KOPT-K1 (cell line): Measurements from ENCODE around the gene RBM48.
"Not testable (repeated sequence)": the region's sequence is repeated elsewhere in the genome, so short reads cannot be mapped to it uniquely, and the experiment has no call there.

ENCODE experiments used
- H3K27ac ChIP-seq: fragments of 200-600 bp; sonication (generic); 2 replicates; pipeline ENCODE4 v1.5.1; 2016; ENCODE audit warnings: antibody characterized with exemption, mild to moderate bottlenecking, low read depth, low read length; ENCODE audit not compliant: poor library complexity, severe bottlenecking
- H3K36me3 ChIP-seq: fragments of 200-600 bp; sonication (generic); 2 replicates; pipeline ENCODE4 v1.5.1; 2017; ENCODE audit warnings: antibody characterized with exemption, mild to moderate bottlenecking, low read length, moderate library complexity; ENCODE audit not compliant: insufficient read depth
- H3K9me3 ChIP-seq: fragments of 200-600 bp; sonication (generic); 2 replicates; pipeline ENCODE4 v1.5.1; 2017; ENCODE audit warnings: antibody characterized with exemption, low read length, mild to moderate bottlenecking; ENCODE audit not compliant: insufficient read depth, poor library complexity, severe bottlenecking

The RBM48 gene

DNA sequence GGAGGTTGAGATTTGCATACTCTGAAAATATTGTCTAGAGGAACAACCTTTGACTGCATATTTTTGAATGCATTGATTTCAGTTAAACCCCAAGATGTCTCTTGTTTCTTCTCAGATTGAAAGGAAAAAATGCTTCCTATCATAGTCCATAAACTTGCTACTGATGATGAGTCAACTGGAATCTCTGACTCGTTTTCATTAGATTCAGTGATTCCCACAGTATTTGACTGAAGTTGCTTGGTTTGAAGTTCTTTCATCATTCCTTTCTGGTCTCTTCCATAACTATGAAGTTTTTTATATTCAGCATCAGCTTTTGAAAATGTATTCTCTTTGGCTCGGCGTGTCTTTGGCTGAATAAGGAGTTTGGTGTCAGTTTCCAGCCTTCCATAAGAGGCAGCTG is 11.0 kb upstream of the RBM48 start:
- Histone ChIP-seq H3K9me3 (no peaks in the 10 kb centered on the region), H3K27ac (no peak overlapping the region), H3K36me3 (peaks cover 45% of the 10 kb centered on the region)

DNA sequence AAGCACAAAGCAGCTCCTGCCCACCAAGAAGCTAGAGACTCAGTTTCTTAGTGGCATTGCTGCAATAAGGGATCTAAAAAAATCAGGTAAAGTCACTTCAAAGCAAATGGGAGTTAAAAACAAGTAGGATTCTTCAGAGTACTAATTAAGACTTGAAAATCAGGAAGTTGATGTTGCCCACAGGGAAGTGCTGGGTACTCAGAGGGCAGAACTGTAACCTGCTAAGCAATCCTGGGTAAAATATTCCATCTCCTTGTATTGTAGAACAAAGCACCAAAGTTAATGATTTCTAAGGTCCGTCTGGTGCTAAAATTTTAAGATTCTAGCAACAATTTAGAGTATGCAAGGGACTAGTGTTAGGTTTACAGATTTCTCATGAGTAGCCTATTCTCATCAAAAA is 8.6 kb upstream of the RBM48 start:
- Histone ChIP-seq H3K36me3 (peaks cover 30% of the 10 kb centered on the region), H3K27ac (no peak overlapping the region), H3K9me3 (no peaks in the 10 kb centered on the region)

DNA sequence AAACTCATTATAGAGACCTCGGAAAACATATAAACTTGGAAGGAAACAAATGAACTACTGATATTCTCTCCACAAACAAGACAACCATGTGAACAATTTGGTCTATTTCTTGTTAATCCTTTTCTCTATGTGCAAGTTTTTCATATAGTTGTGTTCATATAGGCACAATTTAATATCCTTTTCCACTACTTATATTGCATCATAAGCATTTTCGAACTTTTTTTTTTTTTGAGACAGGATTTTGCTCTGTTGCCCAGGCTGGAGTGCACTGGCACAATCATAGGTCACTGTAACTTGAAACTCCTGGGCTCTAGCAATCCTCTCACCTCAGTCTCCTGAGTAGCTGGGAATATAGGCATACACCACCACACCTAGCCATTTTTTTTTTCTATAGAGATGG is 5.5 kb upstream of the RBM48 start:
- Histone ChIP-seq H3K36me3 (peaks cover 7% of the 10 kb centered on the region), H3K9me3 (no peaks in the 10 kb centered on the region), H3K27ac (no peak overlapping the region)

DNA sequence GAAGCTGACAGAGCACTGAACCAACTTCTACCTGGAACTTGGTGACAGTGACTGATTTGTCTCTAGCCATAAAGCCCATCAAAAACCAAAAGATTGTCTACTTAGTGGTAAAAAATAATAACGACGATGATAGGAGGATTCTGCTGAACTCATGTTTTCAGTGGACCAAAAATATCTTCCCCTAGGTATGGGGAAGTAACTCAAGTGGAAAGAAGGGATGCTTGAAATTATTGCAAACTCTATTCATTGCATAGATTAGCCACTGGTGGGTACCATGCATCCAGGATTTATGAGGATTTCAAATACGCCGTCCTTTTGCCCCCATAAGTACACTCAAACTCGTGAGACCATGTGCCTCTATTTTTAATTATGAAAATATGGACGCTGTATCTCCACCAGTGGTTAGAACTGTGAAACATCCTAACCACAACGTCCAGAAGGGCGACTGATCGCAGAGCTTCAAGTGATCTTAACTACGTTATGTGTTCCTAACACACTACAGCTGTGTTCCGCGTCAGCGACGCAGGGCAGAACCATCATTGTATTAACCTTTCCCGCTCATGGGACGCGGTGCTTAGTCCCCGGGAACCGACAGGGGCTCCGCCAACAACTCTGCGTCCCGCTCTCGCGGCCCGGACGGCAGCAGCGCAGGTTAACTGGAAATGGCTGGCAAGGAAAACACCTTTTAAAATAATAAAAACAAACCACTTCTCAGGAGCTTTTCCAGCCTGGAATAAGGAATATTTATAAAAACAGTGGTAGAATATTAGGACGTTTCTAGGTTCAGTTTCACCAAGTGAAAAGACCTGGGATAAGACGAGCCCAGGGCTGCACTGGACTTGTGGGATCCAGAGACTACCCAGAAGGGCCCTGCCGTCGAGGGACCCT is 1.1 kb upstream of the RBM48 start:
- Histone ChIP-seq H3K36me3 (peaks cover 23% of the 10 kb centered on the region), H3K27ac (peak overlapping the region; percentile 67), H3K9me3 (no peaks in the 10 kb centered on the region)

DNA sequence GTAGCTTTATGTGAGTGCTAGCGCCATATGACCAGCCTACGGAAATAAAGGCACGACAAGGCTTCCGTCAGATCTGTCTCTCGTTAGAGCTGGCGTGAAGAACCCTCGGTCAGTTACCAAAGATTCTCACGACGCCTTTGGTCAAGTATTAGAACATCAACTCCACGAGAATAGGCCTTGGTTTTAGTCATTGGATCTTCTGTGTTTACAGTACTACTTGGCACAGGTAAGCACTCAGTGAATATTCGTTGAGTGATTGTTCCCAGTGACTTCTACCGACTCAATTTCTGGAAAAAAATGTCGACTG is 316 bp downstream of the RBM48 start:
- Histone ChIP-seq H3K36me3 (peaks cover 36% of the 10 kb centered on the region), H3K27ac (peak overlapping the region; percentile 68), H3K9me3 (no peaks in the 10 kb centered on the region)

DNA sequence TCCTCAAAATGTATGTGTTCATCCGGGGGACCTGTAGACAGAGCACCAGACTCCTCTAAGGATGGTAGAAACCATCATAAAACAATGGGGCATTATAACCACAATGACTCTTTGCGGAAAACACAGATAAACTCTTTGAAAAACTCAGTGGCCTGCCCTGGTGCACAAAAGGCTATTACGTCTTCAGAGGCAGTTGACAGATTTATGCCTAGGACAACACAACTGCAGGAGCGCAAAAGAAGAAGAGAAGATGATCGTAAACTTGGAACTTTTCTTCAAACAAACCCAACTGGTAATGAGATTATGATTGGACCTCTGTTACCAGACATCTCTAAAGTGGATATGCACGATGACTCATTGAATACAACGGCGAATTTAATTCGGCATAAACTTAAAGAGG is 6.0 kb downstream of the RBM48 start:
- Histone ChIP-seq H3K36me3 (peaks cover 93% of the 10 kb centered on the region), H3K27ac (no peak overlapping the region), H3K9me3 (no peaks in the 10 kb centered on the region)

DNA sequence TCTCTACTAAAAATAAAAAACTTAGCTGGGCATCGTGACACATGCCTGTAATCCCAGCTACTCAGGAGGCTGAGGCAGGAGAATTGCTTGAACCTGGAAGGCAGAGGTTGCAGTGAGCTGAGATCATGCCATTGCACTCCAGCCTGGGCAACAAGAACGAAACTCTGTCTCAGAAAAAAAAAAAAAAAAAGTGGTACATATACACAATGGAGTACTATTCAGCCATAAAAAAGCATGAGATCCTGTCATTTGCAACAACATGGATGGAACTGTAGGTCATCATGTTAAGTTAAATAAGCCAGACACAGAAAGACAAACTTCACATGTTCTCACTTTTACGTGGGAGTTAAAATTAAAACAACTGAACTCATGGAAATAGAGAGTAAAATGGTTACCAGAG is 14.9 kb downstream of the RBM48 start:
- not testable (repeated sequence) for H3K9me3 ChIP-seq, H3K27ac ChIP-seq
- peaks cover 11% of the 10 kb centered on the region for H3K36me3 ChIP-seq

DNA sequence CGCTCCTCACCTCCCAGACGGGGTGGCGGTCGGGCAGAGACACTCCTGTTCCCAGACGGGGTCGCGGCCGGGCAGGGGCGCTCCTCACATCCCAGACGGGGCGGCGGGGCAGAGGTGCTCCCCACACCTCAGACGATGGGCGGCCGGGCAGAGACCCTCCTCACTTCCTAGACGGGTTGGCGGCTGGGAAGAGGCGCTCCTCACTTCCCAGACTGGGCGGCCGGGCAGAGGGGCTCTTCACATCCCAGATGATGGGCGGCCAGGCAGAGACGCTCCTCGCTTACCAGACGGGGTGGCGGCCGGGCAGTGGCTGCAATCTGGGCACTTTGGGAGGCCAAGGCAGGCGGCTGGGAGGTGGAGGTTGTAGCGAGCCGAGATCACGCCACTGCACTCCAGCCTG is 16.5 kb downstream of the RBM48 start:
- H3K36me3 ChIP-seq, H3K9me3 ChIP-seq, H3K27ac ChIP-seq: not testable (repeated sequence)

DNA sequence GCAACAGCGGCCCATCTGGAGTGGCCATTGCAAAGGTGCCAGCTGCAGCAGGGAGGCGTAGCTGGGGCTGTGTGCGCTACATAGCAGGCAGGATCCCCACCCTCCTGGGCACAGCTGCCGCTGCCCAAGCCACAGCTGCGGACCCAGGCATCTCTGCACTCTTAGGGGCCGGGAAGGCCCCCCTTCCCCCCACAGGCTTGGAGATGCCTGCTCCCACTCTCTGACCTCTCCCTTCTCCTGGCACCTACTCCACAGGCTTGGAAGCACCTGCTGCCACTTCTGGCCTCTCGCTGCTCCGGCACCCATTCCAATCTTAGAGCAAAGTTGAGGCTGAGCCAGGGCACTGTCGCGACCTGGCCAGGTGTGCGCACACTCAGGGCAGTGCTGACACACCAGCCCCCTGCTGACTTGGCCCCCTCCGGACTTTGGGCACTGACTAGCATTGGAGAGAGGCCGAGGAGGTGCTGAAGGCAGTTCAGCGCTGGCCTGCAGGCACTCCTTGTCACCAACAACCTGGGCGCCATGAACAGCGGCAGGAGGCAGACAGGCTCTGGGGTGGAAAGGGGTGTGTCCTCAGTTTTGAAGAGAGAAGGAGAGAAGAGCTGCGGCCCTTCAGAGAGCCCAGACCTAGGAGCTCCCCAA is 18.4 kb downstream of the RBM48 start:
- H3K27ac ChIP-seq: no peak overlapping the region

DNA sequence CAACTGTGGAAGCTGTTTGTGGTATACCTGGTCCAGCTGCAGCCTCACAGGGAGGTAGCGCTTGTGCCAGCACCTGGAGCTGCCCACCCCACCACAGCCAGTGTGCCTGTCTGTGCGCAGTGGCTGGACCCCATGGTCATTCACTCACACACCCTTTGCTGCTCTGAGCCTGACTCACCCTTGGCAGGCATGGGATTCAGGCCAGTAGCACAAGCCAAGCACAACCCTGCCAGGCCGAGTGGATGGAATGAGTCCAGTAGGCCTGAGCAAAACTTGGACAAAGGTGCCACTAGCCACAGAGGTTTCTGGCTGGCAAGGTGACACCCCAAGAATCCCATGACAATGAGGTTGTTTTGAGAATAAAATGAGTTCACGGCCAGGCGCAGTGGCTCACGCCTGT is 19.0 kb downstream of the RBM48 start:
- no peaks in the 10 kb centered on the region for H3K36me3 ChIP-seq
- H3K27ac ChIP-seq: no peak overlapping the region

More for the DNA sequence above, 18.4 kb downstream of the RBM48 start:
- Histone ChIP-seq H3K36me3 (no peaks in the 10 kb centered on the region), H3K9me3 (no peaks in the 10 kb centered on the region)

DNA sequence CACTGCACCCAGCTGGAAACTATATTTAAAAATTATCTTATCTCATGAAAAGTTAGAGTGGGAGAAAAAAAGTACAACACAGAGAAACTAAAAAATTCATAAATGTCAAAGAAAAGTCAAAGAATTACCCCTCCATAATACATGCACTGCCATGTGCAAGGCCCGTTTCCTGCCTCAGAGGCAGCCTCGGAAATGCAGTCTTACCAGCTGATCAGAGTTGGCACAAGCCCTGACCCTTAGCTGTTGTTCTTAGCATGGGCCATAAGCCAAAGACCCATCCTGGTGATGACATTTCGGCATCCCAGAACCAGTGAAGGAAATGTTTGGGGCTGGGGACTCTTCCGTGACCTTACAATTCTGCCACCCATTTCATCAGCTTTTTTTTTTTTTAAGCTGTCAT is 21.6 kb downstream of the RBM48 start:
- no peak overlapping the region for H3K27ac ChIP-seq

More for the DNA sequence above, 19.0 kb downstream of the RBM48 start:
- H3K9me3 ChIP-seq: no peaks in the 10 kb centered on the region

DNA sequence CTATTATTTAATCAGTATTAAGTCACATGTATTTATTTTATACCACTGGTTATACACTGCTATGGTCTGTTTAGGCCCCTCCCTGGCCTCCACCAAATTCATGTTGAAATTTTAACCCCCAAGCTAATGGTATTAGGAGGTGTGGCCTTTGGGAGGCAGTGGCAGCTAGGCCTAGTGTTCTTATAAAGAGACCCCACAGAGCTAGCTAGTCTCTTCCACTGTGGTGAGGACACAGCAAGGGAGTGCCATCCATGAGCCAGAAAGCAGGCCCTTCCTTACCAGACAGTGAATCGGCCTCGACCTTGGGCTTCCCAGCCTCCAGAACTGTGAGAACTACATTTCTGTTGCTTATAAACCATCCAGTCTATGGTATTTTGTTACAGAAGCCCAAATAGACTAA is 28.7 kb downstream of the RBM48 start:
- no peak overlapping the region for H3K27ac ChIP-seq
- no peaks in the 10 kb centered on the region for H3K9me3 ChIP-seq
- H3K36me3 ChIP-seq: peaks cover 41% of the 10 kb centered on the region

More for the DNA sequence above, 21.6 kb downstream of the RBM48 start:
- H3K9me3 ChIP-seq: no peaks in the 10 kb centered on the region
- H3K36me3 ChIP-seq: no peaks in the 10 kb centered on the region

DNA sequence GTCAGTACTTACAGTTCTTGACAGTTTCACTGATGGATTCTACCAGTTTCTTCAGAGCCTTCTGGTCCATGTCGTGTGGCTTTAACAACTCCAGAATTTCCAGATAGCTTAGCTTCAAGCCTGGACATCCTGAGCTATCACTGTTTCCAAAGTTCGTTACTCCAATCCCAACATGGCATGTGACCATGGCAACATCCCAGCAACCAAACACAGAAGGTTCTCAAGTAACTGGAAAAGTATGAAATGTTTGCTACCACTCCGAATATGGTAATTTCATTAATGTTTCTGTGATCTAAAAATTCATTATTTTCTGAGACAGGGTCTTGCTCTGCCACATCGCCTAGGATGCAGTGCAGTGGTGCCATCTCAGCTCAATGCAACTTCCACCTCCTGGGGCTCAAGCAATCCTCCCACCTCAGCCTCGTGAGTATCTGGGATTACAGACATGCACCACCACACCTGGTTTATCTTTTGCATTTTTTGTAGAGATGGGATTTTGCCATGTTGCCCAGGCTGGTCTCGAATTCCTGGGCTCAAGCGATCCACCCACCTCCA is 29.3 kb downstream of the RBM48 start:
- Histone ChIP-seq H3K27ac (no peak overlapping the region), H3K9me3 (no peaks in the 10 kb centered on the region), H3K36me3 (peaks cover 47% of the 10 kb centered on the region)

DNA sequence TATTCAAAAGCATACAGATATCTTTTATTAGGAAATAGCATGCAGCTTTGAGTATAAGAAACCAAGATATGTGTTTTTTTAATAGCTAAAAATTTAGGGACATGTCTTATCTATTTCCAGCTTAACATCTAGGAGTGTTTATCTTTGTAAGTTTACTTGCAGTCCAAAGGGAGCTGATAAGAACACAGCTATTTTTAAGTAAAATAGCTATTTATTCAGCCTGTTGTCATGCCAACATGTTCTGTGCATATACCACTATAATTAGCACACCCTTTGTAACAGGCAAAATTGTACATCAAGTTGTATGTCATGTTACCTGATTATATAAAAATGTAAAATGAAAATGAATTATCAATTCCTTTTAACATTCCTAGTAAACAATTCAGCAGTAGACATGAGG is 32.0 kb downstream of the RBM48 start:
- no peak overlapping the region for H3K27ac ChIP-seq
- no peaks in the 10 kb centered on the region for H3K9me3 ChIP-seq

DNA sequence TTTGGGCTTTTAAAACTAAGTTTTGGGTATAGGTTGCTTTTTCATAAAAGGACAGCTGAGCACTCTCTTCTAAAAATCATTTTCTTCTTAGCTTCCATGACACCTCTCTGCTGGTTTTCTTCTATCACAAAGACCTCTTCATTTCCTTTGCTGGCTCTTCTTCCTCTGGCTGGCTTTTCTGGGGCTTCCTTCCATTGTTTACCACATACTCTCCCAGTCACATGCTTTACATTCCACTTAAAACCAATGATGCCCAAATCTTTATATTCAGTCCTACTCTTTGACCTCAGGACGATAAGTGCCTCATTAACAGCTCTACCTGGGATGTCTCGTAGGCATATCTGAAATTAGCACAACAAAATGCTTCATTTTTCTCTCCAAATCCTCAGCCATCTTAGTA is 34.8 kb downstream of the RBM48 start:
- H3K9me3 ChIP-seq: no peaks in the 10 kb centered on the region
- H3K36me3 ChIP-seq: peaks cover 90% of the 10 kb centered on the region
- no peak overlapping the region for H3K27ac ChIP-seq

More for the DNA sequence above, 32.0 kb downstream of the RBM48 start:
- H3K36me3 ChIP-seq: peaks cover 74% of the 10 kb centered on the region

DNA sequence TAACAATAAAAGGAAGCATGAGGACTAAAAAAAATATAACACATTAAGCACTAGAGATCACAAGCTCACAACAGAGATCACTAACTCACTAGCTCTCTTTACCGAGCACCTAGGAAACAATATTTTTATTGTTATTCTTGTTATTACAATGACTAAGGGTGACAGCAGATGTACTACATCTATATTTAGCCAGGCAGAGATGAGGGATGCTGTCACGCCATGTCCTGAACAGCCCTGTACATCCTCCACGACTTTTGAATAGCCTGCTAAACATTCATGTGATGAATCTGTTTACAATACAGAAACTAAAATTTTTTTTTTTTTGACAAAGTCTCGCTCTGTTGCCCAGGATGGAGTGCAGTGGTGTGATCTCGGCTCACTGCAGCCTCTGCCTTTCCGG is 38.9 kb downstream of the RBM48 start:
- H3K9me3 ChIP-seq: no peaks in the 10 kb centered on the region
- no peak overlapping the region for H3K27ac ChIP-seq
- peaks cover 100% of the 10 kb centered on the region for H3K36me3 ChIP-seq
